ENCODE measurements around the gene CD72.

GRCh38 chr9:35577486-35577885 lies 40.7 kb downstream of the CD72 start:
- no peak for TF ChIP-seq EZH2 (IDR thresholded peaks at IDR 0.05; ENCODE audit: low read length, missing control alignments)
- TF ChIP-seq CTCF (conservative IDR thresholded peaks at IDR 0.05 in 1 of 2, IDR thresholded peaks at IDR 0.05 in 1 of 2; ENCODE audit: low read depth in 1 of 2, low read length in 2 of 2), result no peak
